Psoas muscle (tissue), 8 donors: ENCODE measurements around the gene PRR22. TPM values are rescaled to one million over a fixed set of nuclear protein-coding genes. Genes with fewer than 3 reads are reported as not detected.

ENCODE experiments used
- ATAC-seq, 4 donors: fragments of 200-7000 bp; cut with Tn5 transposase; one replicate each; pipeline ENCODE4 v1.9.1; 2020; ENCODE audit warnings: moderate library complexity in 3 of 4, mild to moderate bottlenecking in 2 of 4
- DNase-seq, 2 donors: peaks; one replicate each; pipeline ENCODE4 v3.0.0-alpha.2; 2020
- H3K27ac ChIP-seq: fragments of 200-600 bp; one replicate; pipeline ENCODE4 v1.8.0; 2022
- H3K27me3 ChIP-seq, 3 donors: fragments of 200-600 bp in 1 of 3; one replicate each; pipeline versions ENCODE4 v1.6.1 to v1.8.0; 2013 to 2022; ENCODE audit warnings: low read length in 2 of 3, mild to moderate bottlenecking in 2 of 3, moderate library complexity in 1 of 3; ENCODE audit not compliant: insufficient read depth in 3 of 3
- H3K36me3 ChIP-seq, 2 donors: fragments of 200-600 bp in 1 of 2; one replicate each; pipeline versions ENCODE4 v1.6.1 to v1.8.0; 2013 to 2022; ENCODE audit warnings: low read depth in 1 of 2, mild to moderate bottlenecking in 1 of 2, moderate library complexity in 1 of 2; ENCODE audit not compliant: insufficient read depth in 1 of 2
- H3K4me1 ChIP-seq: fragments of 200-600 bp; one replicate; pipeline ENCODE4 v1.8.0; 2022
- H3K4me3 ChIP-seq: fragments of 200-600 bp; one replicate; pipeline ENCODE4 v1.8.0; 2022; ENCODE audit warnings: mild to moderate bottlenecking
- H3K9me3 ChIP-seq: fragments of 200-600 bp; one replicate; pipeline ENCODE4 v1.8.0; 2022
- WGBS, 3 donors: extraction: QIAGEN DNeasy Blood & Tissue Kit; methylation state at CpG; one replicate each; pipeline versions ENCODE4 v1.1.6 to v1.1.7; 2013; 5-methylcytosine and 5-hydroxymethylcytosine counted together
- intact Hi-C, 2 donors: fragments of 100-400 bp; cut with DNase I; formaldehyde crosslinking; loops; one replicate each; pipeline versions ENCODE4 v1.11.0 to v1.14.2; 2022
- polyA plus RNA-seq, 3 donors: library from polyadenylated mRNA; stranded (reverse); fragments of 200-250 nt; gene quantifications; one replicate each; pipeline ENCODE4 v1.2.3, GENCODE V29; 2013
- total RNA-seq, 4 donors: library from RNA; stranded (reverse); fragmentation: NEBNext Ultra II Directional in 2 of 4; extraction: Animal tissue kit (Norgen Biotek cat#: 25700) in 2 of 4; gene quantifications; one replicate each; pipeline versions ENCODE4 v1.2.1 to v1.2.4, GENCODE V29; 2021 to 2023
- TF ChIP-seq, protein P1 (sequence below): fragments of 200-600 bp; IDR thresholded peaks from one replicate; pipeline ENCODE4 v1.8.0; 2022; ENCODE audit warnings: antibody characterized with exemption
- donor health status: healthy with polysubstance abuse.
- donor health status: DM: no; HTN: no; CAD: no; lungs with moderate emphysema.
- donor health status: Bipolar disorder and iron deficiency.
- donor health status: healthy.
- donor health status: DM: yes; HTN: yes; CAD: no.
- donor health status: DM: no; HTN: no; CAD: no.
- donor health status: DM: no; HTN: no; CAD: no.
- donor health status: DM: yes; HTN: yes; CAD: no.

PRR22 gene
- total and polyA plus RNA-seq, 7 donors: 0.57 to 2.7 (median 1.2) TPM

DNA sequence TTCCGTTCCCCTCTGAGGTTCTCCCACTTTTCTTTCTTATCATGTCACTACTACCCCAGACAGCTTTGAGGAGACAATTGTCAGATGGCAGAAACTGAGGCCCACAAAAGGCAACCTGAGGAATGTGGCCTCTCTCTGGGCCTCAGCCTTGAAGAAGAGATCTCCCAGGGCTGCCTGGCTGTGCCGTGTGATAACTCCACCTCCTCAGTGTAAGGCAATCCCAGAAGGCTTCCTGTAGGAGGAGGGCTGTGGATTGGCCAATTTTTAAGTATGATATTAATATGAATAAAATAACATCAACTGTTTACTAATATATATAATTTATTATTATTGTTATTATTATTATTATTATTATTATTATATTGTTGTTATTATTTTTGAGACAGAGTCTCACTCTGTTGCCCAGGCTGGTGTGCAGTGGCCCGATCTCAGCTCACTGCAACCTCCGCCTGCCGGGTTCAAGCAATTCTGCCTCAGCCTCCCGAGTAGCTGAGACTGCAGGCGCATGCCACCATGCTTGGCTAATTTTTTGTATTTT lies 10.9 kb upstream of the PRR22 start:
- no peaks in the 10 kb centered on the region for H3K4me1 ChIP-seq
- TF ChIP-seq, protein P1, sequence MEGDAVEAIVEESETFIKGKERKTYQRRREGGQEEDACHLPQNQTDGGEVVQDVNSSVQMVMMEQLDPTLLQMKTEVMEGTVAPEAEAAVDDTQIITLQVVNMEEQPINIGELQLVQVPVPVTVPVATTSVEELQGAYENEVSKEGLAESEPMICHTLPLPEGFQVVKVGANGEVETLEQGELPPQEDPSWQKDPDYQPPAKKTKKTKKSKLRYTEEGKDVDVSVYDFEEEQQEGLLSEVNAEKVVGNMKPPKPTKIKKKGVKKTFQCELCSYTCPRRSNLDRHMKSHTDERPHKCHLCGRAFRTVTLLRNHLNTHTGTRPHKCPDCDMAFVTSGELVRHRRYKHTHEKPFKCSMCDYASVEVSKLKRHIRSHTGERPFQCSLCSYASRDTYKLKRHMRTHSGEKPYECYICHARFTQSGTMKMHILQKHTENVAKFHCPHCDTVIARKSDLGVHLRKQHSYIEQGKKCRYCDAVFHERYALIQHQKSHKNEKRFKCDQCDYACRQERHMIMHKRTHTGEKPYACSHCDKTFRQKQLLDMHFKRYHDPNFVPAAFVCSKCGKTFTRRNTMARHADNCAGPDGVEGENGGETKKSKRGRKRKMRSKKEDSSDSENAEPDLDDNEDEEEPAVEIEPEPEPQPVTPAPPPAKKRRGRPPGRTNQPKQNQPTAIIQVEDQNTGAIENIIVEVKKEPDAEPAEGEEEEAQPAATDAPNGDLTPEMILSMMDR: no peak
- ATAC-seq (no peak), DNase-seq (no peak)
- H3K4me3 ChIP-seq: no peak overlapping the region
- H3K27me3 ChIP-seq: peaks cover 0 to 35% (median 5%) of the 10 kb centered on the region in 3 donors
- H3K9me3 ChIP-seq: no peaks in the 10 kb centered on the region
- H3K27ac ChIP-seq: no peak overlapping the region
- no peaks in the 10 kb centered on the region for H3K36me3 ChIP-seq
- 81 to 92% (median 89%) methylated on average over 7 of the region's 7 CpGs for WGBS, 3 donors
- intact Hi-C loops: no loop called here

DNA sequence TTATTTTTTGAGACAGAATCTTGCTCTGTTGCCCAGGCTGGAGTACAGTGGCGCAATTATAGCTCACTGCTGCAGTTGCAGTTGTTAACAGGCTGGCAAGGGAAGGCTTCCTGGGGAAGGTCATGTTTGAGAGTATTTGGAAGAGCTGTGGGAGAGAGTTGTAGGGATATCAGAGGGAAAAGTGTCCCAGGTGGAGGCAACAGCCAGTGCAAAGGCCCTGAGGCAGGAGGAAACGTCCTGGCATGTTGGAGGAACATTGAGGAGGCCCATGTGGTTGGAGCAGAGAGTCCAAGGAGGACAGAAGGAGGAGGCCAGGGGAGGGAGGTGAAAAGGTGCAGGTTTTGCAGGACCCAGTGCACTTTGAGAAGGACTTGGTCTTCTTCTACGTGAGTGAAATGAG lies 8.6 kb upstream of the PRR22 start:
- peaks cover 0 to 15% (median 0%) of the 10 kb centered on the region in 3 donors for H3K27me3 ChIP-seq
- H3K27ac ChIP-seq: no peak overlapping the region
- ATAC-seq: no peak
- peaks cover 7% of the 10 kb centered on the region for H3K4me1 ChIP-seq
- intact Hi-C loops: loop anchor here in 1 of 2 donors (5.0 kb wide), 1 partner anchor 71 kb away; the partner anchor contains the start of genes CATSPERD and LONP1
- 87 to 92% (median 87%) methylated on average over 3 of the region's 3 CpGs for WGBS, 3 donors
- peaks cover 4 to 20% of the 10 kb centered on the region in 2 donors for H3K36me3 ChIP-seq
- H3K9me3 ChIP-seq: no peaks in the 10 kb centered on the region
- TF ChIP-seq, protein P1: no peak
- DNase-seq: no peak
- H3K4me3 ChIP-seq: no peak overlapping the region

DNA sequence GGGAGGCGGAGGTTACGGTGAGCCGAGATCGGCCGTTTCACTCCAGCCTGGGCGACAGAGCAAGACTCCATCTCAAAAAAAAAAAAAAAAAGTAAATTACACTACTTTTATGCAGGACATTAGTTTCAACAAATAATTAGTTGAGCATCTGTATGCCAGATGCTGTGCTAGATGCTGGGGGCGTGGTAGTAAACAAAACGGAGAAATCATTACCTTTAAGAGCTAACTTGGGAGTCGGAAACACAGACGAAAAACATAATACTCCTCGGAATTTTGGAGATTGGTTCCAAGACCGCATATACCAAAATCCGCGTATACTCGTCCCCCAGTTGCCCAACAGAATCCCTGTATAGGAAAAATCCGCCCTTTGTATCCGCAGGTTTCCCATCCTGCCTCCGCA lies 7.7 kb upstream of the PRR22 start:
- no peak for ATAC-seq
- Histone ChIP-seq H3K36me3 (peaks cover 4 to 29% of the 10 kb centered on the region in 2 donors), H3K27me3 (peaks cover 0 to 6% (median 0%) of the 10 kb centered on the region in 3 donors), H3K27ac (no peak overlapping the region), H3K4me3 (no peak overlapping the region), H3K4me1 (peaks cover 7% of the 10 kb centered on the region), H3K9me3 (no peaks in the 10 kb centered on the region)
- intact Hi-C loops: loop anchor here in 1 of 2 donors (5.0 kb wide), 1 partner anchor 70 kb away; the partner anchor contains the start of genes CATSPERD and LONP1
- TF ChIP-seq, protein P1: no peak
- DNase-seq: no peak
- 90 to 94% (median 93%) methylated on average over 18 of the region's 18 CpGs for WGBS, 3 donors

DNA sequence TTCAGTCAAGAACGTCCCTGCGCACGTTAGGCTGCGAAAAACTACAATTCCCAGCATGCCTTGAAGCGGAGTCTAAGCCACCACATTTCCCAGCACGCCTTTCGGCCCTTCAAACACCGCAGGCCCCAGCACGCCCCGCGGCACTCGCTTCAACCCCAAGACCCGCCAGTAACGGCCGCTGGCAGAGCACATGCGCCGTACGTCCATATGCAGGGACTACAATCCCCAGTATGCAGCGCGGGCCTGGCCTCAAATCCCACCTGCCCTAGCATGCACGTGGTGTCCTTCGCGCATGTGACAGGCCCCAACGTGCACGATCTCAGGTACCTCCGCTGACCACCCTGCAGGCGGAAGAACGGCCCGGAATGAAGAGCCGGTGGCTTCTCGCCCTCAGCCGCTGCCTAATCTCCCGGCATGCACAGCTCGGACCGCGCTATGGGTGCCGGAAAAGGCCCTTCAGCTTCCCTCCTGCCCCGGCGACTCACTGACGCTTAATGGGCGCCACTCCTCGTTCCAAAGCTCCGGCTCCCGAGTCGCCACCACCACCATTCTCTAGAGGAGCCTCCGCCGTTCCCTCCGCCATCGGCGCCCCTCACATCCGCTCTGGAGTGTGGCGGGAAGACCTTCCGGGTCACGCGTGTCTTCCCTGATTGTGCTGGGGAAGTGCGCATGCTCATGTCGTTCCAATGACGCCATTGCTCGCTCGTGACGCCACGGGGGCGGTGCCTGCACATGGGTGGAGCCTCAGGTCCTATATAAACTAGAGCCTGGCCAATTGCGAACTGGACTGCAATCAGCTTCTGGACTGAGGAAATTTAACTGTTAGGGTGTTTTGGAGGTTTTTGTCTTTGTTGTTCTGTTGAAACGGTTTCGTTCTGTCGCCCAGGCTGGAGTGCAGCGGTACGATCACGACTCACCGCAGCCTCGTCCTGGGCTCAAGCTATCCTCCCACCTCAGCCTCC lies 6.3 kb upstream of the PRR22 start, which contains the start of gene DUS3L:
TSS of gene DUS3L (minus strand) at position 605 of the 962 bp plus-strand sequence. CDS start at position 583, 22 bp downstream.
- Histone ChIP-seq H3K4me1 (peaks cover 7% of the 10 kb centered on the region), H3K27me3 (peaks cover 0 to 6% (median 0%) of the 10 kb centered on the region in 3 donors), H3K27ac (peak within 1 kb of the TSS; percentile 100), H3K36me3 (peaks cover 4 to 43% of the 10 kb centered on the region in 2 donors), H3K9me3 (no peaks in the 10 kb centered on the region), H3K4me3 (peak within 1 kb of the TSS; percentile 90)
- 10 to 11% (median 11%) methylated on average over 72 of the region's 72 CpGs for WGBS, 3 donors
- intact Hi-C loops: loop anchor here in 1 of 2 donors (5.0 kb wide), 1 partner anchor 69 kb away; the partner anchor contains the start of genes CATSPERD and LONP1
- DNase-seq: peak; percentile 96 to 99
- TF ChIP-seq, protein P1: no peak
- ATAC-seq: peak; percentile 97 to 98 (median 98)
